ENCODE measurements around the gene SHISA2.

The SHISA2 gene

GRCh38 chr13:26017196-26017921, 34.5 kb downstream of the SHISA2 start:
- no peak for DNase-seq (ENCODE audit: low read depth)

- no peak for DNase-seq (ENCODE audit: low read depth)
Observed at GRCh38 chr13:26016189-26016588, 35.6 kb downstream of the SHISA2 start.

DNA sequence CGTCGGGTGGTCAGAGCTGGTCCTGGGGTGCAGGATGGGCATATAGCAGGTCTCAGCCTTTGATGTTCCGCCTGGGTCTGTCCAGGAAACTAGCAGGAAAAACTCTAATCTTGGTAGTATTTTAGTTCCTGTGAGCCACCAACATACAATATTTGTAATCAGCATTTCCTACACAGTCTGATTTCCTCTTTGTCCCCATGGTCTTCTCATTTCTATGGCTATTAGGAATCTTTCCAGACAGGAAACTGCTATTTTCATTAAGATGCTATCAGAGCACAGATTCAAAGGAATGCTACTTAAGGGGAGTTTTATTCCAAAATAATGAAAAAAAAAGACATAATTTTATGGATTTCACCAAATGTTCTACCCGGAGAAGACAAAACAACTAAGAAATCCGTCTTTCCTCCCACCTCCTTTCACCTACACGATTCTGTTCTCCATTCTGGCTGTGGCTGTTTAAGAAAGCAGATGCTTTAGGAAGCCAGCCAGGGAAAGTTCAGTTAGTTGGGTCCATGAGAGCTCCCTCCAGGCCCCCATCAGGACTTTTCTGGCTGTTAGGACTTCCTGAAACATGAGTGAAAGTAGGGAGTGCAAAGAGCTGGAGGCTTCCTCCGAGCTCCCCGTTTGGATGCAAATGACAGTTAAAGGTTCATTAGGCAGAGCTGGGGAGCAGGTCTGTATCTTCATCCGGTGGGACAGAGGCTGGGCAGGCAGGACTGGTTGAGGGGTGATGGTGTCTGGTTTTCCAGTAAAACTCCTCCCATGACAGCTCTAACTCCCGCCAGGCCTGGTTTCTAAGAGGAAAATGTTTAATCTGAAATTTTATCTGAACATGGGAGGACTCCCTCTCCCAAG, 36.3 kb downstream of the SHISA2 start:
- no peak for DNase-seq (ENCODE audit: low read depth)

GRCh38 chr13:26012995-26013394, 38.8 kb downstream of the SHISA2 start:
- DNase-seq (ENCODE audit: low read depth), result no peak

DNA sequence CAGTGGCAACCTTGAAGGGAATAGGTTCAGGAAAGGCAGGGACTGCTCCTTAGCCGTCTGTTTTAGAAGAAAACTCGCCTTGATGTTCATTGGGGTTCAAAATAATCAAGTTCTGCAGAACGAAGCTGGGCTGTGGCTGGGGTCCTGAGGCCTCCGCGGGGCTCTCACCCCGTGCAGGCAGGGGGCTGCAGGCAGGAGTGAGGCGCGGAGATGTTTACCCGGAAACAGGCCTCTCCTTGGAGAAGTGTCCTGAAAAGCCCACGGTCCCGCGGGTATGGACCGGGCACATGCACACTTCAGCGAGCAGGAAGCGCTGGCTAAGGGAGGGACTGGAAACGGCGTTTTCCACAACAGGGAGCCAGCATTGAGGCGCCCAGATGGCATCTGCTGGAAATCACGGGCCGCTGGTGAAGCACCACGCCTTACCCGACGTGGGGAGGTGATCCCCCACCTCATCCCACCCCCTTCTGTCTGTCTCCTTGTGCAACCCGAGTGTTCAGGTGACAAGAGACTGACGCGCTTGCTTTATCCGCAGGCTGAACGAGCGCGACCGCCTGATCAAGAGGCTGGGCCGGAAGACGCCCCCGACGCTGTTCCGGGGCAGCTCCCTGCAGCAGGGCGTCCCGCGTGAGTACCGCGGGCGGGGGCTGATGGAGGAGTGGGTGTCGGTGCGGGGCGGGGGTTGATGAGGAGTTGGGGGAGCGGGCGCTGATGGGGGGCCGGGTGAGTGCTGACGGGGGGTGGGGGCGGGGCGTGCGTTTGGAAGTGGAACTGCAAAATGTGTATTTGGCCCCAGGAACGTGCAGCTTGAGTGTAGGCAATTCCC, 39.6 kb downstream of the SHISA2 start:
- peak; percentile 43 for DNase-seq (ENCODE audit: low read depth)

GRCh38 chr13:26011208-26011573, 40.6 kb downstream of the SHISA2 start:
- DNase-seq (ENCODE audit: low read depth), result no peak

- DNase-seq (ENCODE audit: low read depth), result no peak
Observed at GRCh38 chr13:26010487-26011207, 41.2 kb downstream of the SHISA2 start.

DNA sequence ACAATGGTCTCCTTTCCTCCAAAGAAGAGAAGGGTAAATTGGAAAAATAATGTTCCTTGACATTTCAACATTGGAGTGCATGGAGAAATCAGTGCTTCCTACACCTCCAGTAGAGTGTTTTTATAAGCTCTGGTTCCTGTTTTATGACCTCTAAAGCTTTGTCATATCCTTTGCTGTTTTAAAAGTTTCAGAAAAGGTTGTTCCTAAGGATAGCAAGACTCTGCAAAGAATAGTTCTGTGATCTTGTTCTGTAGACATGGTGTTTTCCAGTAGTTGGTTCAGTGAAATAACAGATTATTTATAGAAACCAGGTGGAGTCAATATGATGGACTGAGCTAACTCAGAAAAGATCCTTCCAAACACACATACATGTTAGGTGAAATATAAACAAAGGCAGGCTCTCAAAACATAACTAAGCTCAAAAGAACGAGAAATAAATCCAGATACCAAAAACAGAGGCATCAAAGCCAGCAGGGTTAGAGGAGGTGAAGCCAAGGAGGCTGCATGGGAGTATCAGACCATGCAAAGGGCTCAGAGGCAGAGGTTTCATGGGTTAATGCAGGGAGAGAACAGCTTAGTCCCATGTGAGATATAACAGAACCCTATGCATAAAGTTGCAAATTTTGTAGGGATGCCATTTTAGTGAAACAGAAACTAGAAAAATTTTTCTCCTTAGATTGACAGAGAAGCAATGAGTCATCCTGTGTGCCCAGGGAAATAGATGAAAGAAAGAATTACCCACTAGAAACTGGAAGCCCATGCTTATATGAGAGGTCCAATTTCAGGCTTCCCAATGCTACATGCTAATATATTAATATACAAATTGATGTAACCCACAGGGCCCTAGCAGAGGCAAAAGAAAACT, 44.3 kb downstream of the SHISA2 start:
- no peak for DNase-seq (ENCODE audit: low read depth)
